ENCODE results near the gene FAM13A.

GRCh38 chr4:88892646-88893045 is 164.3 kb downstream of the FAM13A start:
- TF ChIP-seq CTCF (IDR thresholded peaks at IDR 0.05) (no peak), POLR2A (IDR thresholded peaks at IDR 0.05) (no peak)

Measured in heart left ventricle (tissue), 13 donors.